Left lung (tissue), 10 donors: ENCODE results near the gene HKDC1. TPM values are rescaled to one million over a fixed set of nuclear protein-coding genes. Genes with fewer than 3 reads are reported as not detected.
A peak's percentile ranks its signal among the peaks of the same experiment; 100 is the strongest.

ENCODE experiments used
- ATAC-seq: fragments of 200-7000 bp; cut with Tn5 transposase; one replicate; pipeline ENCODE4 v1.9.1; 2020; ENCODE audit warnings: moderate library complexity
- DNase-seq, 4 donors: peaks; one replicate each; pipeline ENCODE4 v3.0.0-alpha.2; 2013 to 2020
- H3K27ac ChIP-seq, 2 donors: fragments of 200-600 bp; sonication (generic) in 1 of 2; one replicate each; pipeline versions ENCODE4 v1.5.0 to v1.8.0; 2020 to 2021
- H3K27me3 ChIP-seq, 2 donors: fragments of 200-600 bp; sonication (generic) in 1 of 2; one replicate each; pipeline versions ENCODE4 v1.5.0 to v1.8.0; 2020 to 2021
- H3K36me3 ChIP-seq, 2 donors: fragments of 200-600 bp; sonication (generic) in 1 of 2; one replicate each; pipeline versions ENCODE4 v1.5.0 to v1.8.0; 2020 to 2021
- H3K4me1 ChIP-seq, 2 donors: fragments of 200-600 bp; one replicate each; pipeline ENCODE4 v1.8.0; 2021
- H3K4me3 ChIP-seq, 2 donors: fragments of 200-600 bp; sonication (generic) in 1 of 2; one replicate each; pipeline versions ENCODE4 v1.5.0 to v1.8.0; 2020 to 2021; ENCODE audit warnings: mild to moderate bottlenecking in 1 of 2
- H3K9me3 ChIP-seq, 2 donors: fragments of 200-600 bp; sonication (generic) in 1 of 2; one replicate each; pipeline versions ENCODE4 v1.5.0 to v1.8.0; 2020 to 2021
- CTCF ChIP-seq, 2 donors: fragments of 200-600 bp; sonication (generic) in 1 of 2; IDR thresholded peaks; one replicate each; pipeline versions ENCODE4 v1.5.0 to v1.8.0; 2021; ENCODE audit warnings: antibody characterized with exemption in 2 of 2
- intact Hi-C, 2 donors: fragments of 100-400 bp; cut with DNase I; formaldehyde crosslinking; loops; one replicate each; pipeline versions ENCODE4 v1.11.2 to v1.14.2; 2022
- polyA plus RNA-seq, 6 donors: library from polyadenylated mRNA; unstranded; fragments of 120-200 nt; gene quantifications; one replicate each; pipeline ENCODE4 v1.2.1, GENCODE V29; 2013; ENCODE audit not compliant: insufficient read length in 6 of 6
- total RNA-seq, 2 donors: library from RNA; stranded (reverse); fragmentation: NEBNext Ultra II Directional; extraction: Animal tissue kit (Norgen Biotek cat#: 25700); gene quantifications; one replicate each; pipeline ENCODE4 v1.2.1, GENCODE V29; 2021
- donor health status: DM: no; HTN: yes; CAD: no.
- donor health status: DM: no; HTN: no; CAD: no.

Gene HKDC1
- total and polyA plus RNA-seq, 8 donors: 0.71 to 9.7 (median 4.3) TPM

GRCh38 chr10:69222157-69223027, 2.3 kb downstream of the HKDC1 start:
- intact Hi-C loops: no loop called here
- Histone ChIP-seq H3K4me1 (peaks cover 0 to 17% of the 10 kb centered on the region in 2 donors), H3K4me3 (no peak overlapping the region), H3K9me3 (no peaks in the 10 kb centered on the region), H3K27ac (peak overlapping the region in 1 of 2 donors; percentile 45), H3K36me3 (no peaks in the 10 kb centered on the region), H3K27me3 (no peaks in the 10 kb centered on the region)
- peak; percentile 77 to 86 for TF ChIP-seq CTCF (IDR thresholded peaks at IDR 0.05)
- ATAC-seq: peak; percentile 77
- peak in 2 of 4 donors; percentile 20 to 55 for DNase-seq

GRCh38 chr10:69223028-69223342, 2.9 kb downstream of the HKDC1 start:
- H3K4me1 ChIP-seq: peaks cover 0 to 17% of the 10 kb centered on the region in 2 donors
- no peaks in the 10 kb centered on the region for H3K36me3 ChIP-seq
- DNase-seq: no peak
- no peak for ATAC-seq
- H3K27ac ChIP-seq: no peak overlapping the region
- H3K9me3 ChIP-seq: no peaks in the 10 kb centered on the region
- no peak overlapping the region for H3K4me3 ChIP-seq
- intact Hi-C loops: no loop called here
- no peaks in the 10 kb centered on the region for H3K27me3 ChIP-seq
- no peak for TF ChIP-seq CTCF (IDR thresholded peaks at IDR 0.05)

GRCh38 chr10:69224862-69225657, 4.9 kb downstream of the HKDC1 start:
- no peak for DNase-seq
- H3K9me3 ChIP-seq: no peaks in the 10 kb centered on the region
- H3K4me3 ChIP-seq: no peak overlapping the region
- no peak for ATAC-seq
- H3K27ac ChIP-seq: no peak overlapping the region
- peaks cover 0 to 24% of the 10 kb centered on the region in 2 donors for H3K4me1 ChIP-seq
- intact Hi-C loops: no loop called here
- H3K27me3 ChIP-seq: no peaks in the 10 kb centered on the region
- no peaks in the 10 kb centered on the region for H3K36me3 ChIP-seq
- TF ChIP-seq CTCF (IDR thresholded peaks at IDR 0.05): no peak

GRCh38 chr10:69225681-69226080, 5.5 kb downstream of the HKDC1 start:
- DNase-seq (no peak), ATAC-seq (no peak)
- Histone ChIP-seq H3K27ac (no peak overlapping the region), H3K27me3 (no peaks in the 10 kb centered on the region), H3K36me3 (no peaks in the 10 kb centered on the region), H3K9me3 (no peaks in the 10 kb centered on the region), H3K4me3 (no peak overlapping the region), H3K4me1 (peaks cover 0 to 24% of the 10 kb centered on the region in 2 donors)
- intact Hi-C loops: no loop called here
- TF ChIP-seq CTCF (IDR thresholded peaks at IDR 0.05): no peak

- H3K4me3 ChIP-seq: no peak overlapping the region
- no peaks in the 10 kb centered on the region for H3K27me3 ChIP-seq
- H3K36me3 ChIP-seq: no peaks in the 10 kb centered on the region
- H3K4me1 ChIP-seq: peaks cover 0 to 21% of the 10 kb centered on the region in 2 donors
- no peak for TF ChIP-seq CTCF (IDR thresholded peaks at IDR 0.05)
- DNase-seq: no peak
- no peak for ATAC-seq
- intact Hi-C loops: no loop called here
- H3K27ac ChIP-seq: no peak overlapping the region
- no peaks in the 10 kb centered on the region for H3K9me3 ChIP-seq
Measured at GRCh38 chr10:69226919-69227450, 6.9 kb downstream of the HKDC1 start.
